ENCODE measurements around the gene TEDC2.
"Not testable (repeated sequence)": the region's sequence is repeated elsewhere in the genome, so short reads cannot be mapped to it uniquely, and the experiment has no call there.

Gene TEDC2

GRCh38 chr16:2439598-2439997 is 20.3 kb upstream of the TEDC2 start:
- TF ChIP-seq CTCF (IDR thresholded peaks at IDR 0.05; ENCODE audit: insufficient read depth, low read depth, low read length, missing control alignments), result no peak
- no peak for DNase-seq (ENCODE audit: low read depth)
- no peak overlapping the region for H3K4me3 ChIP-seq (ENCODE audit: low read length)

DNA sequence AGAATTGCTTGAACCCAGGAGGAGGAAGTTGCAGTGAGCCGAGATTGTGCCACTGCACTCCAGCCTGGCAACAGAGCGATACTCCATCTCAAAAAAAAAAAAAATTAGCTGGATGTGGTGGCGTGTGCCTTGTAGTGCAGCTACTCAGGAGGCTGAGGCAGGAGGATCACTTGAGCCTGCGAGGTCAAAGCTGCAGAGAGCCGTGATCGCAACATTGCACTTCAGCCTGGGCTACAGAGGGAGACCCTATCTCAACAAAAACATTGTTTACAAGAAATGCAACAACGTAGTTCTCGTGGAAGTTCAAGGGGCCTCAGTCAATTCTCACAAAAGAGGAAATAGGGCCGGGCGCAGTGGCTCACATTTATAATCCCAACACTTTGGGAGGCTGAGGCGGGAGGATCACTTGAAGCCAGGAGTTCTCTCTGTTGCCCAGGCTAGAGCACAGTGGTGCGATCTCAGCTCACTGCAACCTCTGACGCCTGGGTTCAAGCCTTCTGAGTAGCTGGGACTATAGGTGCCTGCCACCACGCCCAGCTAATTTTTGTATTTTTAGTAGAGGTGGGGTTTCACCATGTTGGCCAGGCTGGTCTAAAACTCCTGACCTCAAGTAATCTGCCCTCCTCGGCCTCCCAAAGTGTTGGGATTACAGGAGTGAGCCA is 18.6 kb upstream of the TEDC2 start:
- not testable (repeated sequence) for DNase-seq (ENCODE audit: low read depth); H3K4me3 ChIP-seq (ENCODE audit: low read length)

- no peak for DNase-seq (ENCODE audit: low read depth)
- no peak for TF ChIP-seq CTCF (IDR thresholded peaks at IDR 0.05; ENCODE audit: insufficient read depth, low read depth, low read length, missing control alignments)
- no peak overlapping the region for H3K4me3 ChIP-seq (ENCODE audit: low read length)
These were observed 16.4 kb upstream of the TEDC2 start for GRCh38 chr16:2443555-2443954.

DNA sequence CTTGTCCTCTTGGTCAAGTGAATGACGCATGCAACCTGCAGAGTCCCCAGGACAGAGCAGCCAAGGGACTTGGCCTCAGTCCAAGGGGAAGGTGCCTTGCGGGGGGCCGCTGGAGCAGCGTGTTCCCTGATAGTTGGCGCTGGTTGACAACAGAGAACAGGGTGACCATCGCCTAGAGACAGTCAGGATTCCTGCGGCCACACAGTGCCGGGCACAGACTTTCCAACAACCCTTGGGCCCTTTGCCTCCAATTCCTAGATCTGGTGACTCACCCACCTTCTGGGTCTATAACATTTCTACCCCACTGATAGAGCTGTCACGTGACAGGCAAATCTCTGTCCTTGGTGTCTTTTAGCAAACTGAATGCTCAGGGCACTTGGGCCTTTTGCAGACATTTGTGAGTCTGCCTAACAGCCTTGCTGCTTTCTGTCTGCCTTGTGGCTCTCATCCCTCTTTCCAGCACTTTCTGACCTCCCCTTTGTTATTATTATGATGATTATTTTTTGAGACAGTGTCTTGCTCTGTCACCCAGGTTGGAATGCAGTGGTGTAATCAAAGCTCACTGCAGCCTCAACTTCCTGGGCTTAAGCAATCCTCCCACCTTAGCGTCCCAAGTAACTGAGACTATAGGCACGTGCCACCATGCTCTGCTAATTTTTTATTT is 11.9 kb upstream of the TEDC2 start:
- no peak for TF ChIP-seq CTCF (IDR thresholded peaks at IDR 0.05; ENCODE audit: insufficient read depth, low read depth, low read length, missing control alignments)
- peak; percentile 70 for DNase-seq (ENCODE audit: low read depth)
- H3K4me3 ChIP-seq (ENCODE audit: low read length), result no peak overlapping the region

DNA sequence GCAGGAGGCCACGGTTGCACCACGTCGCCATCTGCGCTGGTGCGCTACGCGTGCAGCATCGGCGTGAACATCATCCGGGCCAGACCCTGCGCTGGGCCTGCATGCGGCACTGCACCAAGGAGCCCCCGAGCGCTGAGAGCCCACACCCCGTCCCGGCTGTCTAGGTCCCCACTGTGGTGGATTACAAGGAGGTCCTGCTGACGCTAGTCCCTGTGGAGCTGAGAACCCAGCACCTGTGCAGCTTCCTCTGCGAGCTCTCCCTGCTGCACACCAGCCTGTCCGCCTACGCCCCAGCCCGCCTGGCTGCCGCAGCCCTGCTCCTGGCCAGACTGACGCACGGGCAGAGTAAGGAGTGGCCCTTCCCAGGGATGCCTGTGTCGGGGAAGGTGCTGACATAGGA is 10.8 kb upstream of the TEDC2 start:
- DNase-seq (ENCODE audit: low read depth), result no peak

DNA sequence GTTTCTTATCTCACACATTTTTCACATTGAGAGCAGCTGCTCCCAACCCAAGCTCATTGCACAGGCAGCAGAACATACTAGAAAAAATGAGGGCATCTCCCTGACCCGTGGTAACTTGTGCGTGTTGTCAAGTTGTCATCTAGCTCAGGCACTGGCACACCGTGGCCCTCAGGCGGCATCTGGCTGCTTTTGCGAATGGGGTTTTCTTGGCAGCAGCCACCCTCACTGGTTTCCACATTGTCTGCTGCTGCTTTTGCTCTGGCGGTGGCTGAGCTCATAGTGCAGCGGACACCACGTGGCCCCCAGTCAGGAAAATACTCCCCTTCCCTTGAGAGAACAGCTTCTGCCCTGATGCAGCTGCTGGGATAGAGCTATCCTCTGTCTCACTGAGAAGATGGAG is 9.4 kb upstream of the TEDC2 start:
- no peak overlapping the region for H3K4me3 ChIP-seq (ENCODE audit: low read length)
- TF ChIP-seq CTCF (IDR thresholded peaks at IDR 0.05; ENCODE audit: insufficient read depth, low read depth, low read length, missing control alignments), result no peak
- no peak for DNase-seq (ENCODE audit: low read depth)

More for the DNA sequence above, 10.8 kb upstream of the TEDC2 start:
- TF ChIP-seq CTCF (IDR thresholded peaks at IDR 0.05; ENCODE audit: insufficient read depth, low read depth, low read length, missing control alignments), result no peak
- no peak overlapping the region for H3K4me3 ChIP-seq (ENCODE audit: low read length)

DNA sequence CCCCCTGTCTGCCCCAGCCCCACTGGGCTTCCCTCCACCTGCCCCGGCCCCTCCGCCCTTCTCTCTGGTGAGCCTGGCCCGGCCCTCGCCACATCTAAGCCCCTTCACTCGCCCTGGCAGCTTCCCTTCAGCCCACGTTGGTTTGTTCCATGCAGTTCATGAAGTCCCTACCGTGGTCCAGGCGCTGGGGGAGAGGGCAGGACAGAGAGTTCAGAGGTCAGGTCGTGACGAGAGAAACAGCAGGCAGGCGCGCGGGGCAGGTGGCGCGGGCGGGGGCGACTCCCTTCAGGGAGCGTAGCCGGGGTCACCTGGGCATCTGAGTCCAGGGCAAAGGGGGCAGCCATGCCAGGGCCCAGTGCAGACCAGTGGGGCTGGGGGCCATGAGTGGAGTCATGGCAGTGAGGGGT is 8.9 kb upstream of the TEDC2 start:
- DNase-seq (ENCODE audit: low read depth), result no peak
- no peak for TF ChIP-seq CTCF (IDR thresholded peaks at IDR 0.05; ENCODE audit: insufficient read depth, low read depth, low read length, missing control alignments)
- no peak overlapping the region for H3K4me3 ChIP-seq (ENCODE audit: low read length)

Data from epithelial cell of esophagus (primary cell).